HepG2 (cell line): ENCODE results near the gene CAPN15. TPM values are rescaled to one million over a fixed set of nuclear protein-coding genes. Genes with fewer than 3 reads are reported as not detected.

Source experiments
- CREM ChIP-seq, 2 experiments: sonication (generic) in 1 of 2; formaldehyde crosslinking in 1 of 2; IDR thresholded peaks; 2 replicates each; pipeline versions ENCODE4 v1.4.0 to v1.6.1; 2016 to 2020; ENCODE audit warnings: antibody characterized with exemption in 1 of 2, mild to moderate bottlenecking in 1 of 2, missing genetic modification reagents in 1 of 2
- IRX3 ChIP-seq: sonication (generic); formaldehyde crosslinking; IDR thresholded peaks from 2 replicates; pipeline ENCODE4 v1.8.1; 2023; ENCODE audit warnings: mild to moderate bottlenecking, low read depth, missing genetic modification reagents, borderline replicate concordance
- JUND ChIP-seq: sonication (generic); formaldehyde crosslinking; IDR thresholded peaks from 2 replicates; pipeline ENCODE4 v1.8.0; 2022; ENCODE audit warnings: mild to moderate bottlenecking, missing genetic modification reagents
- MYC ChIP-seq: sonication (generic); formaldehyde crosslinking; IDR thresholded peaks from 2 replicates; pipeline ENCODE4 v1.9.0; 2021; ENCODE audit warnings: missing genetic modification reagents, borderline replicate concordance
- NR2C2 ChIP-seq: sonication (generic); formaldehyde crosslinking; IDR thresholded peaks from 2 replicates; pipeline ENCODE4 v1.4.0; 2020; ENCODE audit warnings: missing genetic modification reagents, mild to moderate bottlenecking, moderate library complexity, borderline replicate concordance
- NRL ChIP-seq: sonication (generic); formaldehyde crosslinking; IDR thresholded peaks from 2 replicates; pipeline ENCODE4 v1.5.0; 2020; ENCODE audit warnings: missing genetic modification reagents, mild to moderate bottlenecking, moderate library complexity, borderline replicate concordance
- PHF5A ChIP-seq: IDR thresholded peaks from one replicate; pipeline ENCODE4 v1.6.1; 2018; ENCODE audit warnings: low read depth, missing genetic modification reagents; ENCODE audit not compliant: unreplicated experiment
- POLR2AphosphoS5 ChIP-seq: IDR thresholded peaks from 2 replicates; pipeline ENCODE4 v1.6.1; 2012; ENCODE audit warnings: low read depth, low read length
- REST ChIP-seq, 2 experiments: IDR thresholded peaks; 2 replicates each; pipeline ENCODE4 v1.6.1; 2011 to 2012; ENCODE audit warnings: low read length in 2 of 2, borderline replicate concordance in 1 of 2, low read depth in 1 of 2, mild to moderate bottlenecking in 1 of 2, moderate library complexity in 1 of 2
- RFX3 ChIP-seq: IDR thresholded peaks from 2 replicates; pipeline ENCODE4 v1.6.1; 2016; ENCODE audit warnings: missing biosample characterization, missing genetic modification reagents
- RFXANK ChIP-seq: IDR thresholded peaks from 2 replicates; pipeline ENCODE4 v1.6.1; 2016
- SIX1 ChIP-seq: sonication (generic); formaldehyde crosslinking; IDR thresholded peaks from 2 replicates; pipeline ENCODE4 v1.4.0; 2020; ENCODE audit warnings: missing genetic modification reagents, borderline replicate concordance
- TARDBP ChIP-seq: sonication (generic); formaldehyde crosslinking; IDR thresholded peaks from 2 replicates; pipeline ENCODE4 v1.8.0; 2022; ENCODE audit warnings: mild to moderate bottlenecking, missing genetic modification reagents
- TEAD2 ChIP-seq: sonication (generic); formaldehyde crosslinking; IDR thresholded peaks from 2 replicates; pipeline ENCODE4 v1.9.0; 2021; ENCODE audit warnings: missing genetic modification reagents
- TGIF2 ChIP-seq: IDR thresholded peaks from 2 replicates; pipeline ENCODE4 v1.6.1; 2016; ENCODE audit warnings: control low read depth, missing compliant biosample characterization
- ZBTB7B ChIP-seq: sonication (generic); formaldehyde crosslinking; IDR thresholded peaks from 2 replicates; pipeline ENCODE4 v1.4.0; 2020; ENCODE audit warnings: missing genetic modification reagents
- ZFY ChIP-seq: sonication (generic); formaldehyde crosslinking; IDR thresholded peaks from 2 replicates; pipeline ENCODE4 v1.4.0; 2020; ENCODE audit warnings: missing genetic modification reagents
- ZNF318 ChIP-seq: sonication (generic); formaldehyde crosslinking; IDR thresholded peaks from 2 replicates; pipeline ENCODE4 v1.4.0; 2020; ENCODE audit warnings: mild to moderate bottlenecking, missing genetic modification reagents
- ZNF580 ChIP-seq: IDR thresholded peaks from 2 replicates; pipeline ENCODE4 v1.6.1; 2016; ENCODE audit warnings: low read depth, borderline replicate concordance
- polyA plus RNA-seq, 8 experiments: library from polyadenylated mRNA; depleted of rRNA in 3 of 8; stranded (reverse) in 7 of 8; unstranded in 1 of 8; fragments of >200 nt; fragmentation: Illumina TruSeq in 4 of 8; extraction: Trizol in 4 of 8; gene quantifications; 2 replicates each; pipeline versions ENCODE4 v1.2.1 to v1.2.3, GENCODE V29; 2011 to 2016; ENCODE audit warnings: low read depth in 4 of 8, missing spikeins in 1 of 8, mixed read lengths in 1 of 8; ENCODE audit not compliant: insufficient read depth in 1 of 8
- total RNA-seq, 5 experiments: library from RNA; depleted of rRNA; stranded (reverse); fragments of >200 nt; fragmentation: Illumina TruSeq; extraction: Trizol; gene quantifications; 2 replicates each; pipeline ENCODE4 v1.2.3, GENCODE V29; 2016; ENCODE audit warnings: low read depth in 1 of 5

CAPN15 gene
- total and polyA plus RNA-seq, 2 of the 13 experiments (the other 11 are each of a cell fraction or from before 2014, with no cell fraction given): 14.9 to 24.5 TPM

GRCh38 chr16:523097-523741 lies 4.3 kb upstream of the CAPN15 start (continued):
- TF ChIP-seq ZNF318 (no peak), PHF5A (no peak), NR2C2 (CRISPR knock-in tag) (peak; percentile 70), REST (IDR thresholded peaks at IDR 0.05; ENCODE audit: borderline replicate concordance in 1 of 2, low read depth in 1 of 2, low read length in 2 of 2) (no peak), TGIF2 (CRISPR knock-in tag) (no peak), RFX3 (CRISPR knock-in tag) (no peak), SIX1 (CRISPR knock-in tag) (no peak), POLR2AphosphoS5 (peak; percentile 23), ZFY (CRISPR knock-in tag) (no peak), RFXANK (CRISPR knock-in tag) (no peak), ZBTB7B (CRISPR knock-in tag) (0 out of 2 replicates have a peak, but pooled peaks have one; percentile 43), MYC (CRISPR knock-in tag) (0 out of 2 replicates have a peak, but pooled peaks have one; percentile 10), JUND (CRISPR knock-in tag) (no peak), CREM (IDR thresholded peaks at IDR 0.05) (no peak), CREM (CRISPR knock-in tag; IDR thresholded peaks at IDR 0.05) (no peak), TARDBP (CRISPR knock-in tag) (no peak), ZNF580 (CRISPR knock-in tag) (no peak), NRL (CRISPR knock-in tag) (no peak), TEAD2 (CRISPR knock-in tag) (no peak), IRX3 (CRISPR knock-in tag) (no peak)
